Kidney (tissue), 14 donors: ENCODE data around the gene UBALD2. TPM values are rescaled to one million over a fixed set of nuclear protein-coding genes. Genes with fewer than 3 reads are reported as not detected.

Source experiments
- DNase-seq, 5 donors: peaks; one replicate each; pipeline ENCODE4 v3.0.0-alpha.2; 2013 to 2020
- FAIRE-seq: peaks from 2 replicates; lab custom pipeline; 2012; peaks lifted over from hg19 to GRCh38; lab: Jason Lieb, UNC
- H3K27ac ChIP-seq, 2 donors: one replicate each; pipeline ENCODE4 v1.7.0; 2013; ENCODE audit warnings: low read depth in 2 of 2, low read length in 2 of 2, inconsistent platforms in 1 of 2
- H3K27me3 ChIP-seq: one replicate; pipeline ENCODE4 v1.7.1; 2013; ENCODE audit warnings: low read length, inconsistent platforms; ENCODE audit not compliant: control insufficient read depth, insufficient read depth
- H3K36me3 ChIP-seq, 3 donors: one replicate each; pipeline versions ENCODE4 v1.7.0 to v1.7.1; 2013; ENCODE audit warnings: low read length in 3 of 3, control low read depth in 1 of 3, inconsistent platforms in 1 of 3; ENCODE audit not compliant: insufficient read depth in 3 of 3, control insufficient read depth in 2 of 3
- H3K4me1 ChIP-seq, 3 donors: one replicate each; pipeline versions ENCODE4 v1.7.0 to v1.7.1; 2013; ENCODE audit warnings: low read length in 3 of 3, inconsistent platforms in 1 of 3, low read depth in 1 of 3; ENCODE audit not compliant: control insufficient read depth in 2 of 3, insufficient read depth in 2 of 3
- H3K4me3 ChIP-seq, 3 donors: one replicate each; pipeline versions ENCODE4 v1.7.0 to v1.8.1; 2013; ENCODE audit warnings: low read length in 3 of 3, control low read depth in 1 of 3, inconsistent platforms in 1 of 3
- H3K9ac ChIP-seq, 3 donors: one replicate each; pipeline versions ENCODE4 v1.7.0 to v1.7.1; 2013; ENCODE audit warnings: low read length in 3 of 3, control low read depth in 1 of 3, inconsistent platforms in 1 of 3
- H3K9me3 ChIP-seq, 3 donors: one replicate each; pipeline versions ENCODE4 v1.7.0 to v1.7.1; 2013; ENCODE audit warnings: low read length in 3 of 3, control low read depth in 1 of 3, inconsistent platforms in 1 of 3; ENCODE audit not compliant: control insufficient read depth in 2 of 3, insufficient read depth in 1 of 3
- intact Hi-C: fragments of 100-400 bp; cut with DNase I; formaldehyde crosslinking; loops from one replicate; pipeline ENCODE4 v1.11.1; 2022
- polyA plus RNA-seq: library from polyadenylated mRNA; stranded (reverse); fragments of 350-450 nt; fragmentation: Illumina TruSeq; extraction: RNeasy Lipid Tissue Mini Kit (QIAGEN cat#74804); gene quantifications from one replicate; pipeline ENCODE4 v1.2.3, GENCODE V29; 2014; ENCODE audit warnings: low read depth, low replicate concordance; ENCODE audit not compliant: insufficient read depth
- total RNA-seq: library from RNA; stranded (reverse); fragmentation: NEBNext Ultra II Directional; extraction: Animal tissue kit (Norgen Biotek cat#: 25700); gene quantifications from one replicate; pipeline ENCODE4 v1.2.1, GENCODE V29; 2021
- TF ChIP-seq, protein P1 (sequence below): IDR thresholded peaks from 3 replicates; pipeline ENCODE4 v1.5.1; 2012; ENCODE audit warnings: mild to moderate bottlenecking, moderate library complexity, borderline replicate concordance; ENCODE audit not compliant: insufficient read depth; ENCODE audit errors: extremely low read depth
- donor health status: control.
- donor health status: control.
- donor health status: control.
- donor health status: control.
- donor health status: control.
- donor health status: DM: yes; HTN: yes; CAD: no.
- donor health status: Normal renal cell carcinoma (clear cell type).

The UBALD2 gene
- total and polyA plus RNA-seq, 2 donors from 2014 or later: 54.3 to 59.1 TPM

DNA sequence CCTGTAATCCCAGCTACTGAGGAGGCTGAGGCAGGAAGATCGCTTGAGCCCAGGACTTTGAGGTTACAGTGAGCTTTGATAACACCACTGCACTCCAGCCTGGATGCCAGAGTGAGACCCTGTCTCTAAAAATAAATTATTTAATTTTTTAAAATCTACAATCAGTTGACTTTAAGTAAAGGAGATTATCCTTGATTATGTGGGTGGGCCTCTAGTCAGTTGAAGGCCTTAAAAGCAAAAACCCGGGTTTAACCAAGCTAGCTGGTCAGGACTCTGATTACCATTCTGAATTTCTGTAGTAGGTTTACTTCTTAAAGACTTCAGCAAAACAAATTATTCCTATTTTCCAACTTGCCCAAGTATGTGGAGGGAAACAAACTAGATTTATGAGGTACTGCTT, 29.3 kb upstream of the UBALD2 start:
- TF ChIP-seq, protein P1, sequence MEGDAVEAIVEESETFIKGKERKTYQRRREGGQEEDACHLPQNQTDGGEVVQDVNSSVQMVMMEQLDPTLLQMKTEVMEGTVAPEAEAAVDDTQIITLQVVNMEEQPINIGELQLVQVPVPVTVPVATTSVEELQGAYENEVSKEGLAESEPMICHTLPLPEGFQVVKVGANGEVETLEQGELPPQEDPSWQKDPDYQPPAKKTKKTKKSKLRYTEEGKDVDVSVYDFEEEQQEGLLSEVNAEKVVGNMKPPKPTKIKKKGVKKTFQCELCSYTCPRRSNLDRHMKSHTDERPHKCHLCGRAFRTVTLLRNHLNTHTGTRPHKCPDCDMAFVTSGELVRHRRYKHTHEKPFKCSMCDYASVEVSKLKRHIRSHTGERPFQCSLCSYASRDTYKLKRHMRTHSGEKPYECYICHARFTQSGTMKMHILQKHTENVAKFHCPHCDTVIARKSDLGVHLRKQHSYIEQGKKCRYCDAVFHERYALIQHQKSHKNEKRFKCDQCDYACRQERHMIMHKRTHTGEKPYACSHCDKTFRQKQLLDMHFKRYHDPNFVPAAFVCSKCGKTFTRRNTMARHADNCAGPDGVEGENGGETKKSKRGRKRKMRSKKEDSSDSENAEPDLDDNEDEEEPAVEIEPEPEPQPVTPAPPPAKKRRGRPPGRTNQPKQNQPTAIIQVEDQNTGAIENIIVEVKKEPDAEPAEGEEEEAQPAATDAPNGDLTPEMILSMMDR: no peak
- DNase-seq: no peak
- Histone ChIP-seq H3K36me3 (no peaks in the 10 kb centered on the region), H3K9ac (no peak overlapping the region), H3K9me3 (no peaks in the 10 kb centered on the region), H3K27ac (no peak overlapping the region), H3K4me3 (no peak overlapping the region), H3K27me3 (no peaks in the 10 kb centered on the region), H3K4me1 (no peaks in the 10 kb centered on the region)
- intact Hi-C loops: no loop called here
- FAIRE-seq: no peak

DNA sequence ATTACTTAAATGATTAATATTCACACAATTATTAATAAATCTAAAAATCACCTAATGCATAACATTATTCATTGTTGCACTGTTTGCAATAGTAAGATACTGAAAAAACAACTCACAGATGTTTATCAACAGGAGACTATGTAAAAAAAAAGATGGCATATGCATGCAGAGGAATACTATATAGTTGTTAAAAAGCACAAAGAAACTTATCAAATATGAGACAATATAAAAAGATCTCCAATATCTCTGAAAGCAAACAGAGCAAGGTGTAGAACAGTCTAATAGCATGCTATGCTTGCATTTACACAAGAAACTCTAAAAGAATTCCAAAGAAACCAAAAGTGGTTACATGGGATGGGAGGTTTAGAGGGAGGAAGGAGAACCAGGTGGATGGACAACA, 28.5 kb upstream of the UBALD2 start:
- intact Hi-C loops: no loop called here
- Histone ChIP-seq H3K9ac (no peak overlapping the region), H3K9me3 (no peaks in the 10 kb centered on the region), H3K27ac (no peak overlapping the region), H3K36me3 (no peaks in the 10 kb centered on the region), H3K4me3 (no peak overlapping the region), H3K27me3 (no peaks in the 10 kb centered on the region), H3K4me1 (no peaks in the 10 kb centered on the region)
- TF ChIP-seq, protein P1: no peak
- no peak for DNase-seq
- FAIRE-seq: no peak

DNA sequence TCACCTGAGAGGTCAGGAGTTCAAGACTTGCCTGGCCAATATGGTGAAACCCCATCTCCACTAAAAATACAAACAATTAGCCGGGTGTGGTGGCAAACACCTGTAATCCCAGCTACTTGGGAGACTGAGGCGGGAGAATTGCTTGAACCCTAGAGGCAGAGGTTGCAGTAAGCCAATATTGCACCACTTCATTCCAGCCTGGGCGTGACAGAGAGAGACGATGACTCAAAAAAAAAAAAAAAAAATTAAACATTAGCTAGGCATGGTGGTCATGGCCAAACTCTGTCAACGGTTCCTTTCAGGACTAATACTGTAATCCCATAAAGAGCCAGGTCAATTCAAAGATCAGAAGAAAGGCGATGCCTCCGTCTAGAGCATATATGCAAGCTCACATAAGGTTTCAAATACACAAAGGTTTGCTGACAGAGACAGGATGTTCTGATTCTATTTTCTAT, 27.3 kb upstream of the UBALD2 start:
- no peak overlapping the region for H3K27ac ChIP-seq
- no peak overlapping the region for H3K4me3 ChIP-seq
- H3K36me3 ChIP-seq: no peaks in the 10 kb centered on the region
- intact Hi-C loops: no loop called here
- FAIRE-seq (no peak), DNase-seq (no peak)
- H3K9ac ChIP-seq: no peak overlapping the region
- no peaks in the 10 kb centered on the region for H3K4me1 ChIP-seq
- H3K27me3 ChIP-seq: no peaks in the 10 kb centered on the region
- TF ChIP-seq, protein P1: no peak
- no peaks in the 10 kb centered on the region for H3K9me3 ChIP-seq
